Measurements from ENCODE around the gene LIPM. TPM values are rescaled to one million over a fixed set of nuclear protein-coding genes. Genes with fewer than 3 reads are reported as not detected.
A peak's percentile ranks its signal among the peaks of the same experiment; 100 is the strongest.

The LIPM gene, protein sequence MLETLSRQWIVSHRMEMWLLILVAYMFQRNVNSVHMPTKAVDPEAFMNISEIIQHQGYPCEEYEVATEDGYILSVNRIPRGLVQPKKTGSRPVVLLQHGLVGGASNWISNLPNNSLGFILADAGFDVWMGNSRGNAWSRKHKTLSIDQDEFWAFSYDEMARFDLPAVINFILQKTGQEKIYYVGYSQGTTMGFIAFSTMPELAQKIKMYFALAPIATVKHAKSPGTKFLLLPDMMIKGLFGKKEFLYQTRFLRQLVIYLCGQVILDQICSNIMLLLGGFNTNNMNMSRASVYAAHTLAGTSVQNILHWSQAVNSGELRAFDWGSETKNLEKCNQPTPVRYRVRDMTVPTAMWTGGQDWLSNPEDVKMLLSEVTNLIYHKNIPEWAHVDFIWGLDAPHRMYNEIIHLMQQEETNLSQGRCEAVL
- not detected for total RNA-seq
- not detected for total RNA-seq (2013)

DNA sequence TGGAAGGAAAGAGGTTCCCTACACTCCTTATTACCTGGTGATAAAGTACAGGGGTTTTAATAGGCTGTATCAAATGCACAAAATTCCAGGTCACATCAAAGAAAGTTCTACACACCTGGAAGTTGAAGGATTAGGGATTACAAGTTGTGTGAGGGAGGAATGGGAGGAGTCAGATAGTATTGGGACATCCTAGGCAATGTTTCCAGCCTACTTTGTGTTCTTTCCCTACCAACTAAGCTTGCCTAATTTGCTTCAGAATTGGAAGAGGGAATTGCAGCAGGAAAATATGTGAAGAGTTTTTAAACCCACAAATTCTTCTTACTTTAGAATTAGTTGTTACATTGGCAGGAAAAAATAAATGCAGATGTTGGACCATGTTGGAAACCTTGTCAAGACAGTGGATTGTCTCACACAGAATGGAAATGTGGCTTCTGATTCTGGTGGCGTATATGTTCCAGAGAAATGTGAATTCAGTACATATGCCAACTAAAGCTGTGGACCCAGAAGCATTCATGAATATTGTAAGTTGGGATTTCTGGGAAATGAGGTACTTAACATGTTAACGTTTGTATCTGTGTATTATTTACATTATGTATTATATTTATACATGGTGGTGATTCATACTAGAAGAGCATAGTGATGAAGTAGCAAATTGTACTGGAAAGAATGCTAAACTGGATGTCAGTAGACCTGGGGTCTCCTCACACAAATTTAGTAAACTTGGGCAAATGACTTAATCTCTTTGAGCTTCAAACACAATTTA is at the start of gene LIPM:
TSS of gene LIPM (plus strand) at position 208 of the 763 bp plus-strand sequence. CDS start at position 375, 167 bp downstream.
- TF ChIP-seq CTCF (IDR thresholded peaks at IDR 0.05): no peak
- Mint-ChIP-seq H3K9me3 (no peaks in the 10 kb centered on the region), H3K36me3 (no peaks in the 10 kb centered on the region), H3K4me3 (no peak within 1 kb of the TSS), H3K27me3 (ENCODE audit: low read depth in 2 of 2) (no peaks in the 10 kb centered on the region), H3K27ac (no peak within 1 kb of the TSS), H3K4me1 (no peaks in the 10 kb centered on the region)
- no peaks in the 10 kb centered on the region for H3K9me3 ChIP-seq (ENCODE audit: control insufficient read depth, insufficient read depth, low read length)
- no peaks in the 10 kb centered on the region for H3K27me3 ChIP-seq (ENCODE audit: control insufficient read depth, insufficient read depth, low read length)
- ATAC-seq: no peak
- 96% methylated on average over 1 of the region's 2 CpGs for WGBS (ENCODE audit: insufficient coverage)
- no peak within 1 kb of the TSS for H3K27ac ChIP-seq (ENCODE audit: low read length)
- H3K4me1 ChIP-seq (ENCODE audit: control insufficient read depth, insufficient read depth, low read length): no peaks in the 10 kb centered on the region
- DNase-seq: no peak
- no peaks in the 10 kb centered on the region for H3K36me3 ChIP-seq (ENCODE audit: control insufficient read depth, insufficient read depth, low read length)
- intact Hi-C loops (cut with micrococcal nuclease): no loop called here
- H3K4me3 ChIP-seq (ENCODE audit: low read length): no peak within 1 kb of the TSS

DNA sequence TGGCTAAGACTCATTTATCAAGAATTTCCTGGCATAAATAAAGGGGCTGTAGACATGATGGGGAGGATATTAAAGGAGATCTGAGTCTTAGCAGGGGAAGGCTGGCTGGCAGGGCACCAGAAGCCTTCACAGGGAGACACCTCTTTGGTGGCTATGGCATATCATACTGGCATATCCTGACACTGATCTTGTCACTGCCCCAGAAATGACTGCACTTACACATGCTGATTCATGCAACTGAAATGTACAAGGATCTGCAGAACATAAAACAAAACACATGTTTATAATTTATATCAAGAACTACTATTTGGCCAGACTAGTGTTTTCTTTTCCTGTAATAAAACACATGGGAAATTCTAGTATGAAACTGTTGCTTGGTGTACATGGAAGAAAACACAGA is 48.2 kb upstream of the LIPM start:
- H3K27me3 Mint-ChIP-seq (ENCODE audit: low read depth in 2 of 2): peaks cover 4 to 6% of the 10 kb centered on the region in 2 donors
- H3K4me1 ChIP-seq (ENCODE audit: control insufficient read depth, insufficient read depth, low read length): no peaks in the 10 kb centered on the region
- DNase-seq (no peak), ATAC-seq (no peak)
- H3K36me3 ChIP-seq (ENCODE audit: control insufficient read depth, insufficient read depth, low read length): no peaks in the 10 kb centered on the region
- H3K9me3 ChIP-seq (ENCODE audit: control insufficient read depth, insufficient read depth, low read length): no peaks in the 10 kb centered on the region
- H3K9me3 Mint-ChIP-seq: no peaks in the 10 kb centered on the region
- no peak overlapping the region for H3K27ac ChIP-seq (ENCODE audit: low read length)
- H3K27me3 ChIP-seq (ENCODE audit: control insufficient read depth, insufficient read depth, low read length): no peaks in the 10 kb centered on the region
- TF ChIP-seq CTCF (IDR thresholded peaks at IDR 0.05): no peak
- H3K27ac Mint-ChIP-seq: no peak overlapping the region
- no peaks in the 10 kb centered on the region for H3K36me3 Mint-ChIP-seq
- H3K4me3 ChIP-seq (ENCODE audit: low read length): no peak overlapping the region
- no peak overlapping the region for H3K4me3 Mint-ChIP-seq
- intact Hi-C loops (cut with micrococcal nuclease): no loop called here
- no peaks in the 10 kb centered on the region for H3K4me1 Mint-ChIP-seq

DNA sequence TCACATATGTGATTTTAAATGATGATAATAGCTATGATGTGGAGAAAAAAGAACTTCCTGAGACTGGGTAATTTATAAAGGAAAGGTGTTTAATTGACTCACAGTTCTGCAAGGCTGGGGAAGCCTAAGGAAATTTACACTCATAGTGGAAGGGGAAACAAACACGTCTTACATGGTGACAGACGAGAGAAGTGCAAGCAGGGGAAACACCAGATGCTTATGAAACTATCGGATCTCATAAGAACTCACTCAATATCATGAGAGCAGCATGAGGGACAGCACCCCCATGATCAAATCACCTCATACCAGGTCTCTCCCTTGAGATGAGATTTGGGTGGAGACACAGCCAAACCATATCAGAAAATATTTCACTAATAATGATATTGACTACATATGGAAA is 46.8 kb upstream of the LIPM start:
- intact Hi-C loops (cut with micrococcal nuclease): no loop called here
- DNase-seq (peak in 1 of 2 donors; percentile 5), ATAC-seq (no peak)
- Mint-ChIP-seq H3K9me3 (no peaks in the 10 kb centered on the region), H3K27me3 (ENCODE audit: low read depth in 2 of 2) (peaks cover 4 to 6% of the 10 kb centered on the region in 2 donors), H3K4me1 (peaks cover 6% of the 10 kb centered on the region in 2 donors), H3K4me3 (no peak overlapping the region), H3K36me3 (no peaks in the 10 kb centered on the region), H3K27ac (no peak overlapping the region)
- no peak for TF ChIP-seq CTCF (IDR thresholded peaks at IDR 0.05)
- Histone ChIP-seq H3K4me1 (ENCODE audit: control insufficient read depth, insufficient read depth, low read length) (no peaks in the 10 kb centered on the region), H3K27me3 (ENCODE audit: control insufficient read depth, insufficient read depth, low read length) (no peaks in the 10 kb centered on the region), H3K36me3 (ENCODE audit: control insufficient read depth, insufficient read depth, low read length) (no peaks in the 10 kb centered on the region), H3K4me3 (ENCODE audit: low read length) (no peak overlapping the region), H3K27ac (ENCODE audit: low read length) (no peak overlapping the region), H3K9me3 (ENCODE audit: control insufficient read depth, insufficient read depth, low read length) (no peaks in the 10 kb centered on the region)
- 41% methylated on average over 3 of the region's 3 CpGs for WGBS (ENCODE audit: insufficient coverage)

Data from natural killer cell (primary cell).